OCI-LY3 (cell line): Measurements from ENCODE around the gene TTLL10.

Experiments
- CTCF ChIP-seq: fragments of 200-600, 300-600 bp; sonication (generic); IDR thresholded peaks from 2 replicates; pipeline ENCODE4 v1.5.1; 2014; ENCODE audit warnings: antibody characterized with exemption, low read length, low read depth
- EZH2phosphoT487 ChIP-seq: fragments of 200-600 bp; shearing (Covaris generic); IDR thresholded peaks from 2 replicates; pipeline ENCODE4 v1.6.1; 2018; ENCODE audit warnings: antibody characterized with exemption, mixed run types, low read depth

- TF ChIP-seq CTCF (no peak), EZH2phosphoT487 (no peak)
These were observed 10.1 kb upstream of the TTLL10 start for GRCh38 chr1:1163538-1164070.
